ENCODE data around the gene SHISA4. TPM values are rescaled to one million over a fixed set of nuclear protein-coding genes. Genes with fewer than 3 reads are reported as not detected.
"Not testable (repeated sequence)": the region's sequence is repeated elsewhere in the genome, so short reads cannot be mapped to it uniquely, and the experiment has no call there.

Gene SHISA4, protein sequence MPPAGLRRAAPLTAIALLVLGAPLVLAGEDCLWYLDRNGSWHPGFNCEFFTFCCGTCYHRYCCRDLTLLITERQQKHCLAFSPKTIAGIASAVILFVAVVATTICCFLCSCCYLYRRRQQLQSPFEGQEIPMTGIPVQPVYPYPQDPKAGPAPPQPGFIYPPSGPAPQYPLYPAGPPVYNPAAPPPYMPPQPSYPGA
- under 1 TPM; 0.27 to 0.34 TPM for total RNA-seq

DNA sequence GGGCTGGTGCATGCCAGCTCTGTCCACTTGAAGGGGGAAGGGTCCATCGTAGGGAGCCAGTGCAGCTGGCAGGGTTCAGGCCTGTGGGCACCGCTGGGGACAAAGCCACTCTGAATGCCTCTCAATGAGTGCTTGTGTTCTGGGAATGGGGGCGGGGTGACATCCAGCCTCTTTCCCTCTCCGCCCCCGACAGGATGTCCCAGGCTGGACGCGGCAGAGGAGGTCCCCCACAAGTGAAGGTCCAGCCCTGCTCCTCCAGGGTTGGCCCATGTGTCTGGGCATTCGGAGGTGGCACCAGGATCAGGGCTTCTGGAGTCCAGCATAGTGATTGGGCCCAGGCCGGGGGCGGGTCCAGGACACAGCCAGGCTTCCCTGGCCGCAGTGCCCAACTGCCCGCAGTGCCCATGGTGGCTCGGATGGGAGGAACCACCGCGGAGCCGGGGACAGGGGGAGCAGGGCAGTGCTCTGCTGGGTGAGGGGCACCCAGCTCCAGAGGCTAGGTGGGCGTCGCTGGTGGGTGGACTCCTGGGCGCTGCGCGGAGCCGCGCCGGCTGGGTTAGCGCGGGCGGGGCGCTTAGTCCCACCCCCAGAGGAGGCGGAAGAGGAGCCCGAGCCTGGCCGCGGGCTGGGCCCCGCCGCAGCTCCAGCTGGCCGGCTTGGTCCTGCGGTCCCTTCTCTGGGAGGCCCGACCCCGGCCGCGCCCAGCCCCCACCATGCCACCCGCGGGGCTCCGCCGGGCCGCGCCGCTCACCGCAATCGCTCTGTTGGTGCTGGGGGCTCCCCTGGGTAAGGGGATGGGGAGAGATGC lies at the start of gene SHISA4:
Gene SHISA4, plus strand, starts transcription at position 617 of the 808 bp plus-strand sequence. Its CDS starts 97 bp downstream, at position 714.
- peak within 1 kb of the TSS in 1 of 2 donors; percentile 29 for H3K27ac Mint-ChIP-seq
- H3K36me3 Mint-ChIP-seq: no peaks in the 10 kb centered on the region
- peak; percentile 47 to 57 for ATAC-seq
- no peak for DNase-seq (ENCODE audit: low spot score in 2 of 2)
- H3K9me3 Mint-ChIP-seq: no peaks in the 10 kb centered on the region

DNA sequence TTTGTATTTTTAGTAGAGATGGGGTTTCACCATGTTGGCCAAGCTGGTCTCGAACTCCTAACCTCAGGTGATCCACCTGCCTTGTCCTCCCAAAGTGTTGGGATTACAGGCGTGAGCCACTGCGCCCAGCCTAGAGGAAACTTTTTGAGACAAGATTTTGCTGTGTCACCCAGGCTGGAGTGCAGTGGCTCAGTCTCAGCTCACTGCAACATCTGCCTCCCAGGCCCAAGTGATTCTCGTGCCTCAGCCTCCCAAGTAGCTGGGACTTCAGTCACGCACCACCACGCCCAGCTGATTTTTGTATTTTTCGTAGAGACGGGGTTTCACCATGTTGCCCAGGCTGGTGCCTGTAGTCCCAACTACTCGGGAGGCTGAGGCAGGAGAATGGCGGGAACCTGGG lies 49.6 kb upstream of the SHISA4 start:
- peaks cover 6 to 17% of the 10 kb centered on the region in 2 donors for H3K36me3 Mint-ChIP-seq
- ATAC-seq; DNase-seq (ENCODE audit: low spot score in 2 of 2); H3K9me3 Mint-ChIP-seq; H3K27ac Mint-ChIP-seq: not testable (repeated sequence)

DNA sequence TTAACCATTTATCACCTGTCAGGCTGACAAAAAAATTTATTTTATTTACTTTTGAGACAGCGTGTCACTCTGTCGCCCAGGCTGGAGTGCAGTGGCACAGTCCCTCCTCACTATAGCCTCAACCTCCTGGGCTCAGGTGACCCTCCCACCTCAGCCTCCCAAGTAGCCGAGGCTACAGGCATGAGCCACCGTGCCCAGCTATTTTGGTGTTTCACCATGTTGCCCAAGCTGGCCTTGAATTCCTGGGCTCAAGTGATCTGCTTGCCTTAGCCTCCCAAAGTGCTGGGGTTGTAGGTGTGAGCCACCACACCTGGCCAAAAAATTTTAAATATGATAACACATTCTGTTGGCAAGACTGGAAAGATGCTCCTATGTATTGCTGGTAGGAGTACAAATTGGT lies 48.6 kb upstream of the SHISA4 start:
- Mint-ChIP-seq H3K27ac (no peak overlapping the region), H3K9me3 (no peaks in the 10 kb centered on the region), H3K36me3 (peaks cover 0 to 7% of the 10 kb centered on the region in 2 donors)
- DNase-seq (ENCODE audit: low spot score in 2 of 2) (no peak), ATAC-seq (no peak)

DNA sequence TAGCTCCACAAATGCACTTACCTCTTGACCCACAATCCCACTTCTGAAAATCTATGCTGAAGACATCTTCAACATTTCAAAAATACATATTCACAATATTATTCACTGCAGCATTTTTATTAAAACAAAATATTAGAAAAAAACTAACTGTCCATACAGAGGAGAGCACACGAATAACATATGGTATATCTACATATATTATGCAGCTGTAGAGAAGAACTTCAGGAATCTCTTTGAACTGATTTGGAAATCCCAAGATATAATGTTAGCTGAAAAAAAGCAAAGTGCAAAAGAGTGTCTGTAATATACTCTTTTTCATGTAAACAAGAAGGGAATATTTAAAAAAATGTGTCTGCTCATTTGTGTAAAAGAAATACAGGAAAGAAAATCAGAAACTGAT lies 48.2 kb upstream of the SHISA4 start:
- Mint-ChIP-seq H3K9me3 (no peaks in the 10 kb centered on the region), H3K36me3 (peaks cover 0 to 7% of the 10 kb centered on the region in 2 donors), H3K27ac (no peak overlapping the region)
- DNase-seq (ENCODE audit: low spot score in 2 of 2) (no peak), ATAC-seq (no peak)

DNA sequence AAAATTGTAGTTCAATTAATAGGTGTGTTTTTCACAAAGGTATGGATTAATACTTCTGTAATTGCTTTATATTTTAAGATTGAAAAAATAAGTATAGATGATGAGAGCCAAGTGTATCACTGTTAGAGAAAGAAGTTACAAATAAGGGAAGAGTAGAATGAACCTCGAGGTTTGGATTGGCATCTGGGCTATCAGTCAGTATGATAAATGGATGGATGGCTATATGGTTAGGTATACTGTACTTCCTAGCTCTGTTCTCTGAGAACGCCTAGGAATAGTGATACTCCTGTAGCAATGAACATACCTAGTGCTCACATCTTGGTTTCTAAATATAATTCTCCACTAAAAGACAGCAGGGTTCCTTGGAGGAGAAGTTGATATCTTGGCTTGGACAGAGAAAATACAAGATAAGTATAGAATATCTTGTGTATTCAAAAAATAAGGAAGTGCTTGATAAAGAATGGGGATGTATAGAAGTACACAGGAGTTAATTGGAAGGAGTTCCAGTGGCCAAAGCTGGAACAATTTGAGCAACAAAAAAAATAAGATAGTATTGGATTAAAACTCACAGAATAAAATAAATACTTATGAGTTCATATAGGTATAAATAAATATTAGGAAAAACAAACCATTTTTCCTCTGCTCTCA lies 47.3 kb upstream of the SHISA4 start:
- DNase-seq (ENCODE audit: low spot score in 2 of 2) (no peak), ATAC-seq (no peak)
- Mint-ChIP-seq H3K9me3 (no peaks in the 10 kb centered on the region), H3K36me3 (peaks cover 0 to 7% of the 10 kb centered on the region in 2 donors), H3K27ac (no peak overlapping the region)

DNA sequence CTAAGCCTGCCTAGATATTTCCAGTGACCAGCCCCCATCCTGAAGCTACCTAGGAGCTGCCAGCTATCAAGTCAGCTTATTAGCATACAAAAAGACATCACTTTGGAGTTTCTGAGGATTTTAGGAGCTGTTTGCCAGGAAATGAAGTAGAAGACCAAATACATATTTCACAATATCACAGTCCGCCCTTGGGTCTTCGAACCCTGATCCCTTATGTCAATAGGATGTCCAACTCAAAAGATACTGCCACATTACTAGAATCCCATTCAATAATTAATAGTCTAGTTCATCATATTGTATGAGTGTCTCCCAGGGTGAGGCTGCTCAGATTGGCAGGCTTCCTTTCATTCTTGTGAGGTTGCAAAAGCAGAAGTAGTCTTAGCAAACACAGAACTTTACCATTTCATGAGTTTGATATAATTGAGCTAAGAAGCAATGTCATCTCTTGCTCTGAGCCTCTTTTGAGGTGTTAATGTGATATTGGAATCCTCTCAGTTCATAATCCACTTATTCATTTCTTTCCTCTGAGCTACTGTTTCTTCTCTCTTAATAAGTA lies 46.1 kb upstream of the SHISA4 start:
- H3K36me3 Mint-ChIP-seq: peaks cover 0 to 7% of the 10 kb centered on the region in 2 donors
- ATAC-seq: no peak
- no peak for DNase-seq (ENCODE audit: low spot score in 2 of 2)
- H3K27ac Mint-ChIP-seq: no peak overlapping the region
- no peaks in the 10 kb centered on the region for H3K9me3 Mint-ChIP-seq

DNA sequence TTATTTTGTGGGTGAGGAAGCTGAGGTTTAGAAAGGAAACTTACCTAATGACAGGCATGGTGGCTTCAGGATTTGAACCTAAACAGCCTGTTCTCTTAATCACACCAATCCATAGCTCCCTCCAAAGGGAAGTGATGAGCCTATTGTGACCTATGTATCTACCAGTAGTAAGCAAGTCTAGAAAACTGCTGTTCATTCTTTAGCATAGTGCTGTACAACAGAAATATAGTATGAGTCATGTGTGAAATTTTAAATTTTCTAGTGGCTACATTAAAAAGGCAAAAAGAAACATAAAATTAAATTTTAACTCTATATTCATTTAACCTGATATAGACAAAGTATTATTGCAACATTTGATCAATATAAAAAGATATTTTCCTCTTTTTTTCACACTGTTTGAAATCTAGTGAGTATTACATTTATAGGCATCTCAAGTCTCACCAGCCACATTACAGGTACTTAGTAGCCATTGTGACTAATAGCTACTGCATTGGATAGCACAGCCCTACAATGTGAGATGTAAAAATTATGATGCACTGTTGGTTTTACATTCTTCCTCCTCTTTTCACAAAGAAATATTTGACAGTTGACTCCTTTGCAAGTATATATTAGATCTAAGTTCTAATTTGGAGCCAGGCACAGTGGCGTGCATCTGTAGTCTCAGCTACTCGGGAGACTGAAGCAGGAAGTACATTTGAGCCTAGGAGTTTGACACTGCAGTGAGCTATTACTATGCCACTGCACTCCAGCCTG lies 43.2 kb upstream of the SHISA4 start:
- Mint-ChIP-seq H3K27ac (no peak overlapping the region), H3K9me3 (no peaks in the 10 kb centered on the region), H3K36me3 (peaks cover 0 to 4% of the 10 kb centered on the region in 2 donors)
- no peak for DNase-seq (ENCODE audit: low spot score in 2 of 2)
- peak; percentile 48 to 67 for ATAC-seq

DNA sequence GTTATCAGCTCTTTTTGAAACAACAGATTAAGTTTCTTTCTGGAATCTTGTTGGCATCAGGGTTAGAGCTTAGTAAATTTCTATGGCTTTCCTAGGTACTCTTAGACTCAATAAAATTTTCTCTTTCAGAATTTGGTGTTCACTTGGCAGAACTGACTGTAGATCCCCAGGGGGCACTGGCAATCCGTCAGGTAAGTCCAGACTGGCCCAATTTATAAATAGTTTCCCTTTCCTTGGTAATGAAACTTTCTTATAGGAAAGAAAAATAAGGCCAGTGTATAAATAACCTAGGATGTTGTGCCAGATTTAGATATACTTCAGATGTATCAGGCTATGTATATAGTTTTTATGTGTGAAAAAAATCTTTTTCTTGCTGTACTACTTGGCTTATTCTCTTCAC lies 41.5 kb upstream of the SHISA4 start:
- Mint-ChIP-seq H3K9me3 (no peaks in the 10 kb centered on the region), H3K36me3 (peaks cover 4 to 5% of the 10 kb centered on the region in 2 donors), H3K27ac (no peak overlapping the region)
- DNase-seq (ENCODE audit: low spot score in 2 of 2): no peak
- ATAC-seq: no peak

DNA sequence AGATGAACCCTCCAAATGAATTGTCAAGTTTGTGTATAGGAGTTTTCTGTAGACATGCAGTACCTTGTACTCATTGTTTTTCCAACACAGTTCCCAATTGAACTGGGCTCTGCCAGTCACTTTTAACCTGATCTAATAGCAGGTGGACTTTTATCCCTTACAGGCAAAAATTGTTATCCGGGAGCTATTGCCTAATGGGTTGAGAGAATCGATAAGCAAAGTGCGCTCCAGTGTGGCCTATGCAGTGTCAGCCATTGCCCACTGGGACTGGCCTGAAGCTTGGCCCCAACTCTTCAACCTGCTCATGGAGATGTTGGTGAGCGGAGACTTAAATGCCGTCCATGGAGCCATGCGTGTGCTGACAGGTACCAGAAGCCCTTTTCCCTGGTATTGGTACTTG lies 40.5 kb upstream of the SHISA4 start:
- H3K27ac Mint-ChIP-seq: no peak overlapping the region
- no peak for ATAC-seq
- H3K9me3 Mint-ChIP-seq: no peaks in the 10 kb centered on the region
- DNase-seq (ENCODE audit: low spot score in 2 of 2): no peak
- peaks cover 8 to 13% of the 10 kb centered on the region in 2 donors for H3K36me3 Mint-ChIP-seq

DNA sequence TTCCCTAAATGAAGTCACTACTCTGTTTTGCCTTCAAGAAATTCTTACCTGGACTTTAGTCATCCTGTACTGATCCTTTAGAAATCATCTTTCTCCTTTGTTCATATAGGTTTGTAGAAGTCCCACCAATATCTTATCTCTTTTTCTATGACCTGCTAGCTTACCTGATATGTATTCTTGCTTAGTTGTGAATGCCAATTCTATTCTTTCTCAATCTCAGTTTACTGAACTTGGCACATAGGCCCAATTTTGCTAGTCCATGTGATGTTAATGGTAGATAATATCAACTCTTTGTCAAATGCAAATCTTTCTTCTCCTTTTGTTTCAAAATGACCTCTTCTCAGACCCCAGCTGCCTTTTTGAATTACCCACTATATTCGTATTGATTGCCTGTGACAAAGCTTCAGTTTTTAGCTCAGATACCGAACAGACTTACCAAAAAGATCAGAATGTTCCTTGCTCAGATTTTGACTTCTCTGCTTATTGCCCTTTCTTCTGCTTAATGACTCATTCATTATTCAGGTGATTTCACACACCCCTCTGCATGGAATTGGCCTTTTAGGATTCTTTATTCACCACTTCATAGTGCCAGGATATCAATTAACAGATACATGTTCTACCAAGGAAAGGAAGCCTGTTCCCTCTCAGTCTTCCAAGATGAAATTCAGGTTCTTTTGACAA lies 39.2 kb upstream of the SHISA4 start:
- no peak for DNase-seq (ENCODE audit: low spot score in 2 of 2)
- no peak for ATAC-seq
- Mint-ChIP-seq H3K36me3 (peaks cover 8 to 15% of the 10 kb centered on the region in 2 donors), H3K27ac (peak overlapping the region in 1 of 2 donors; percentile 18), H3K9me3 (no peaks in the 10 kb centered on the region)

DNA sequence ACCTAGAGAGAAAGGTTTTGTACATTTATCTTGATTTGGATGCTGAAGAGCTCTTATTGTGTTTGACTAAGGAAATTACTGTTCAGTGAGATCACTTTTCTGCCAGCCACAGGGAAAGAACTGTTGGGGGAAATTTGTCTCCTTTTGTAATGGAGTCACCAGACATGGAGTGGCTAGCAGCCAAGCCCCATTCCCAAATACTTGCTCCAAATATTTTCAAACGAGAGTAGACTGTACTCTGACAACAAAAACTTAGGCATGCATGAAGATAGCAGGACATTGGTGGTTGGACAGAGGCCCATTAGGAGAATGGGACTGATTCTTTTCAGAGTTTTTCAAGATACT lies 38.7 kb upstream of the SHISA4 start:
- Mint-ChIP-seq H3K27ac (peak overlapping the region in 1 of 2 donors; percentile 18), H3K36me3 (peaks cover 12 to 20% of the 10 kb centered on the region in 2 donors), H3K9me3 (no peaks in the 10 kb centered on the region)
- ATAC-seq (no peak), DNase-seq (ENCODE audit: low spot score in 2 of 2) (no peak)

DNA sequence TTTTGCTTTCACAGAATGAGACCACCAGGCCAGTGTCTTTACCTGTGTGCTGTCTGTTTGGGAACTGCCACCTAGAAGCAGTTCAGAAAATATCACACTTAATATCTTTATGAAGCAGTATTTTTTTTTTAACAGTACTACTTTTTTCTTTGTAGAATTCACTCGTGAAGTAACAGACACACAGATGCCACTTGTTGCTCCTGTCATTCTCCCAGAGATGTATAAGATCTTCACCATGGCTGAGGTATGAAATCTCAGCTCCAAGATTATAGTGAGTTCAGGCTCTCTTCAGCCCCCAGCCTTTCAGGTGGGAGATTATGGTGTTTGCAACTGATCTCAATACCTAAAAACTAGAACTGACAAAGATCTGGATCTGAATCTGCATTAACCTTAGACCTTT lies 36.7 kb upstream of the SHISA4 start:
- no peak overlapping the region for H3K27ac Mint-ChIP-seq
- DNase-seq (ENCODE audit: low spot score in 2 of 2): no peak
- H3K36me3 Mint-ChIP-seq: peaks cover 18 to 27% of the 10 kb centered on the region in 2 donors
- H3K9me3 Mint-ChIP-seq: no peaks in the 10 kb centered on the region
- no peak for ATAC-seq

DNA sequence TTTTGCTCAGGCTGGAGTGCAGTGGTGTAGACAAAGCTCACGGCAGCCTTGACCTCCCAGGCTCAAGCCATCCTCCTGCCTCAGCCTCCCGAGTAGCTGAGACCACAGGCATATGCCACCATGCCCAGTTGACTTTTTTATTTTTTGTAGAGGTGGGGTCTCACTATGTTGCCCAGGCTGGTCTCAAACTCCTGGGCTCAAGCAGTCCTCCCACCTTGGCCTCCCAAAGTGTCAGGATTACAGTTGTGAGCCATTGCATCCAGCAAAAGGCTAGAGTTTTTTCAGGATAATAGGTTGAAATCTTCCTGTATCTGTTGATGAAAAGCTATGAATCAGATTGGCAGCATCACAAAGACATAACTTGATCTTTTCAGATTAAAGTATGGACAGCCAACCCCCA lies 32.0 kb upstream of the SHISA4 start:
- H3K36me3 Mint-ChIP-seq: peaks cover 22 to 32% of the 10 kb centered on the region in 2 donors
- not testable (repeated sequence) for DNase-seq (ENCODE audit: low spot score in 2 of 2); ATAC-seq; H3K9me3 Mint-ChIP-seq
- H3K27ac Mint-ChIP-seq: peak overlapping the region in 1 of 2 donors; percentile 36

DNA sequence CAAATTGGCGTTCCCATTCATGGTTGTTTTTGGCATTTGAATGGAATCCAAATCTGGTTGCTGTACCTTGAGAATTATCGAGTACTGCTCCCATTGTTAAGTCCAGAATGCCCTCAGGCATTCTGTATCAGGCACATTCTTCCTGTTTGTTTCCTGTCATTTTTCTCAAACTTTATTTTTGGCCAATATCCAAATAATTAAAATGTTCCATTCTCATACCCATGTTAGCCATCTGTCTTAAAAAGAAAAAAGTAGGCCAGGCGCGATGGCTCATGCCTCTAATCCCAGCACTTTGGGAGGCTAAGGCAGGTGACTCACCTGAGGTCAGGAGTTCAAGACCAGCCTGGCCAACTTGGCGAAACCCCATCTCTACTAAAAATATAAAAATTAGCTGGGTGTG lies 29.3 kb upstream of the SHISA4 start:
- H3K36me3 Mint-ChIP-seq: peaks cover 17 to 18% of the 10 kb centered on the region in 2 donors
- H3K9me3 Mint-ChIP-seq: no peaks in the 10 kb centered on the region
- ATAC-seq: no peak
- H3K27ac Mint-ChIP-seq: no peak overlapping the region
- no peak for DNase-seq (ENCODE audit: low spot score in 2 of 2)

DNA sequence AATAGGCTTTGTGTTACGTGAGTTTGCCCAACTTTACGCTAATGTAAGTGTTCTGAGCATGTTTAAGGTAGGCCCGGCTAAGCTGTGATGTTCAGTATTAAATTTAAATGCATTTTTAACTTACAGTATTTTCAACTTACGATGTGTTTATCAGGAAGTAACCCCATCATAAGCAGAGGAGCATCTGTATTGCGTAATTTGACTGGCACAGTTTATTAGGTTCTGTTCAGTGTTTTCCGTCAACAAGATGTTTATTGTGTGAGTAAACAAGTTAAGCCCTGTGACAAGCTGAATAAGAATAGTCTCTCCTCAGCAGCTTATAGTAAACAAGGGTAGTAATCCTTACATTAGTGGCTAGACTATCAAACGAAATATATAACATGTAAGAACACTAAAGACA lies 27.2 kb upstream of the SHISA4 start:
- Mint-ChIP-seq H3K9me3 (no peaks in the 10 kb centered on the region), H3K36me3 (peaks cover 6 to 10% of the 10 kb centered on the region in 2 donors), H3K27ac (peak overlapping the region in 1 of 2 donors; percentile 4)
- DNase-seq (ENCODE audit: low spot score in 2 of 2) (no peak), ATAC-seq (no peak)

DNA sequence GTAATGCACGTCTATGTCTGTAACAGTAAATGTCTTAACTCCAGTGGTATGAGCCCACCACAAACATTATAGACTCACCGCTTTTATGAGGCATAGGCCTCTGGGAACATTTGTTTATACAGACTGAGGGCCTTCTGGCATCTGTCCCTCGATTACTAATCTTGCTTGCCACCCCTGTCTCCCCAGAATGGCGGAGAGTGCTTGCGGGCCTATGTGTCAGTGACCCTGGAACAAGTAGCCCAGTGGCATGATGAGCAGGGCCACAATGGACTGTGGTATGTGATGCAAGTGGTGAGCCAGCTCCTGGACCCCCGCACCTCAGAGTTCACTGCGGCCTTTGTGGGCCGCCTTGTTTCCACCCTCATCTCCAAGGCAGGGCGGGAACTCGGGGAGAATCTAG lies 18.3 kb upstream of the SHISA4 start:
- no peak for DNase-seq (ENCODE audit: low spot score in 2 of 2)
- no peak for ATAC-seq
- H3K36me3 Mint-ChIP-seq: peaks cover 0 to 12% of the 10 kb centered on the region in 2 donors
- no peaks in the 10 kb centered on the region for H3K9me3 Mint-ChIP-seq
- no peak overlapping the region for H3K27ac Mint-ChIP-seq
